ENCODE data around the gene NFASC. TPM values are rescaled to one million over a fixed set of nuclear protein-coding genes. Genes with fewer than 3 reads are reported as not detected.

Gene NFASC
- total and polyA plus RNA-seq, 2 experiments from 2014 or later: 3.9 to 11.7 TPM

DNA sequence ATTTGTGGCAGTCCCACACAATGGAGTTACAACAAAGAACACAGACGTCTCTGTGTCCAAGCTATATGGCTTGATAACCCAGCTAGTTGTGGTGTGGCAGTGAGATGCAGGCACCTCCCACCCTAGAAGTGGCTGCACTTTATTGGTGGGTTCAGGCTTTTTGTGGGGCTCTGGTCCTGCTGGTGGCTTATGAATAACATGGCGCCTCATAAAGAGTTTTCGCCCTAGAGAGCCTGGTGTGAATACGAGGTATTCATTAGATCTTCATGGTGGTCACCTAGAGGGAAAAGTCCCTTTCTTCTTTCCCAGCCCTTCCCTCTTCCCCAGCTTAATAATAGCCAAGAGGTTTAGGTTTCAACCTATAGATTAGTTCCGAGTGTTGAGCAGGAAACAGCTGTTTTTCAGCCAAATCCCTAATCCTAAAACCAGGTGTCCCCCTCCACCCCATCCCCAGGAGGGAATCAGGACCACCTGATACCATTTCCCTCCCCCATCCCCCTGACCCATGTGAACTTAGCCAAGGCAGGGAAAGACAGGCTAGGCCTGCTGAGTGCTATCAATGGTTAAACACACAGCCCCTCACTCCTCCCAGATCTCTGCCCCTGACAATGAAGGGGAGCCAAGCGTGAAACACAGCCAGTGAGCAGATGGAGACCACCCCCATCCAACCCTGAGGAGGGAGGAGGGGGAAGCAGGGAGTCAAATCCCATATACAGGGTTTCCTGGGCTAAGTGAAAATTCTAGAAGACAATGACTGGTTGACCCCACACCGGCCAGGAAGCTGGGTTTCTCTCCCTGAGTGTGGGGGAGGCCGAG, 58.2 kb downstream of the NFASC start (continued):
- TF ChIP-seq, protein P1, sequence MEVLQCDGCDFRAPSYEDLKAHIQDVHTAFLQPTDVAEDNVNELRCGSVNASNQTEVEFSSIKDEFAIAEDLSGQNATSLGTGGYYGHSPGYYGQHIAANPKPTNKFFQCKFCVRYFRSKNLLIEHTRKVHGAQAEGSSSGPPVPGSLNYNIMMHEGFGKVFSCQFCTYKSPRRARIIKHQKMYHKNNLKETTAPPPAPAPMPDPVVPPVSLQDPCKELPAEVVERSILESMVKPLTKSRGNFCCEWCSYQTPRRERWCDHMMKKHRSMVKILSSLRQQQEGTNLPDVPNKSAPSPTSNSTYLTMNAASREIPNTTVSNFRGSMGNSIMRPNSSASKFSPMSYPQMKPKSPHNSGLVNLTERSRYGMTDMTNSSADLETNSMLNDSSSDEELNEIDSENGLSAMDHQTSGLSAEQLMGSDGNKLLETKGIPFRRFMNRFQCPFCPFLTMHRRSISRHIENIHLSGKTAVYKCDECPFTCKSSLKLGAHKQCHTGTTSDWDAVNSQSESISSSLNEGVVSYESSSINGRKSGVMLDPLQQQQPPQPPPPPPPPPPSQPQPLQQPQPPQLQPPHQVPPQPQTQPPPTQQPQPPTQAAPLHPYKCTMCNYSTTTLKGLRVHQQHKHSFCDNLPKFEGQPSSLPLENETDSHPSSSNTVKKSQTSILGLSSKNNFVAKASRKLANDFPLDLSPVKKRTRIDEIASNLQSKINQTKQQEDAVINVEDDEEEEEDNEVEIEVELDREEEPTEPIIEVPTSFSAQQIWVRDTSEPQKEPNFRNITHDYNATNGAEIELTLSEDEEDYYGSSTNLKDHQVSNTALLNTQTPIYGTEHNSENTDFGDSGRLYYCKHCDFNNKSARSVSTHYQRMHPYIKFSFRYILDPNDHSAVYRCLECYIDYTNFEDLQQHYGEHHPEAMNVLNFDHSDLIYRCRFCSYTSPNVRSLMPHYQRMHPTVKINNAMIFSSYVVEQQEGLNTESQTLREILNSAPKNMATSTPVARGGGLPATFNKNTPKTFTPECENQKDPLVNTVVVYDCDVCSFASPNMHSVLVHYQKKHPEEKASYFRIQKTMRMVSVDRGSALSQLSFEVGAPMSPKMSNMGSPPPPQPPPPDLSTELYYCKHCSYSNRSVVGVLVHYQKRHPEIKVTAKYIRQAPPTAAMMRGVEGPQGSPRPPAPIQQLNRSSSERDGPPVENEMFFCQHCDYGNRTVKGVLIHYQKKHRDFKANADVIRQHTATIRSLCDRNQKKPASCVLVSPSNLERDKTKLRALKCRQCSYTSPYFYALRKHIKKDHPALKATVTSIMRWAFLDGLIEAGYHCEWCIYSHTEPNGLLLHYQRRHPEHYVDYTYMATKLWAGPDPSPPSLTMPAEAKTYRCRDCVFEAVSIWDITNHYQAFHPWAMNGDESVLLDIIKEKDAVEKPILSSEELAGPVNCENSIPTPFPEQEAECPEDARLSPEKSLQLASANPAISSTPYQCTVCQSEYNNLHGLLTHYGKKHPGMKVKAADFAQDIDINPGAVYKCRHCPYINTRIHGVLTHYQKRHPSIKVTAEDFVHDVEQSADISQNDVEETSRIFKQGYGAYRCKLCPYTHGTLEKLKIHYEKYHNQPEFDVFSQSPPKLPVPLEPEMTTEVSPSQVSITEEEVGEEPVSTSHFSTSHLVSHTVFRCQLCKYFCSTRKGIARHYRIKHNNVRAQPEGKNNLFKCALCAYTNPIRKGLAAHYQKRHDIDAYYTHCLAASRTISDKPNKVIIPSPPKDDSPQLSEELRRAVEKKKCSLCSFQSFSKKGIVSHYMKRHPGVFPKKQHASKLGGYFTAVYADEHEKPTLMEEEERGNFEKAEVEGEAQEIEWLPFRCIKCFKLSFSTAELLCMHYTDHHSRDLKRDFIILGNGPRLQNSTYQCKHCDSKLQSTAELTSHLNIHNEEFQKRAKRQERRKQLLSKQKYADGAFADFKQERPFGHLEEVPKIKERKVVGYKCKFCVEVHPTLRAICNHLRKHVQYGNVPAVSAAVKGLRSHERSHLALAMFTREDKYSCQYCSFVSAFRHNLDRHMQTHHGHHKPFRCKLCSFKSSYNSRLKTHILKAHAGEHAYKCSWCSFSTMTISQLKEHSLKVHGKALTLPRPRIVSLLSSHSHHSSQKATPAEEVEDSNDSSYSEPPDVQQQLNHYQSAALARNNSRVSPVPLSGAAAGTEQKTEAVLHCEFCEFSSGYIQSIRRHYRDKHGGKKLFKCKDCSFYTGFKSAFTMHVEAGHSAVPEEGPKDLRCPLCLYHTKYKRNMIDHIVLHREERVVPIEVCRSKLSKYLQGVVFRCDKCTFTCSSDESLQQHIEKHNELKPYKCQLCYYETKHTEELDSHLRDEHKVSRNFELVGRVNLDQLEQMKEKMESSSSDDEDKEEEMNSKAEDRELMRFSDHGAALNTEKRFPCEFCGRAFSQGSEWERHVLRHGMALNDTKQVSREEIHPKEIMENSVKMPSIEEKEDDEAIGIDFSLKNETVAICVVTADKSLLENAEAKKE (CRISPR knock-in tag; IDR thresholded peaks at IDR 0.05): no peak
- TF ChIP-seq, protein P2, sequence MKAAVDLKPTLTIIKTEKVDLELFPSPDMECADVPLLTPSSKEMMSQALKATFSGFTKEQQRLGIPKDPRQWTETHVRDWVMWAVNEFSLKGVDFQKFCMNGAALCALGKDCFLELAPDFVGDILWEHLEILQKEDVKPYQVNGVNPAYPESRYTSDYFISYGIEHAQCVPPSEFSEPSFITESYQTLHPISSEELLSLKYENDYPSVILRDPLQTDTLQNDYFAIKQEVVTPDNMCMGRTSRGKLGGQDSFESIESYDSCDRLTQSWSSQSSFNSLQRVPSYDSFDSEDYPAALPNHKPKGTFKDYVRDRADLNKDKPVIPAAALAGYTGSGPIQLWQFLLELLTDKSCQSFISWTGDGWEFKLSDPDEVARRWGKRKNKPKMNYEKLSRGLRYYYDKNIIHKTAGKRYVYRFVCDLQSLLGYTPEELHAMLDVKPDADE (IDR thresholded peaks at IDR 0.05): no peak
- TF ChIP-seq ZNF331 (CRISPR knock-in tag; IDR thresholded peaks at IDR 0.05; ENCODE audit: low read depth) (no peak), STAT1 (IDR thresholded peaks at IDR 0.05; ENCODE audit: unreplicated experiment) (no peak), ZNF114 (CRISPR knock-in tag; IDR thresholded peaks at IDR 0.05) (no peak)
- TF ChIP-seq, protein P3, sequence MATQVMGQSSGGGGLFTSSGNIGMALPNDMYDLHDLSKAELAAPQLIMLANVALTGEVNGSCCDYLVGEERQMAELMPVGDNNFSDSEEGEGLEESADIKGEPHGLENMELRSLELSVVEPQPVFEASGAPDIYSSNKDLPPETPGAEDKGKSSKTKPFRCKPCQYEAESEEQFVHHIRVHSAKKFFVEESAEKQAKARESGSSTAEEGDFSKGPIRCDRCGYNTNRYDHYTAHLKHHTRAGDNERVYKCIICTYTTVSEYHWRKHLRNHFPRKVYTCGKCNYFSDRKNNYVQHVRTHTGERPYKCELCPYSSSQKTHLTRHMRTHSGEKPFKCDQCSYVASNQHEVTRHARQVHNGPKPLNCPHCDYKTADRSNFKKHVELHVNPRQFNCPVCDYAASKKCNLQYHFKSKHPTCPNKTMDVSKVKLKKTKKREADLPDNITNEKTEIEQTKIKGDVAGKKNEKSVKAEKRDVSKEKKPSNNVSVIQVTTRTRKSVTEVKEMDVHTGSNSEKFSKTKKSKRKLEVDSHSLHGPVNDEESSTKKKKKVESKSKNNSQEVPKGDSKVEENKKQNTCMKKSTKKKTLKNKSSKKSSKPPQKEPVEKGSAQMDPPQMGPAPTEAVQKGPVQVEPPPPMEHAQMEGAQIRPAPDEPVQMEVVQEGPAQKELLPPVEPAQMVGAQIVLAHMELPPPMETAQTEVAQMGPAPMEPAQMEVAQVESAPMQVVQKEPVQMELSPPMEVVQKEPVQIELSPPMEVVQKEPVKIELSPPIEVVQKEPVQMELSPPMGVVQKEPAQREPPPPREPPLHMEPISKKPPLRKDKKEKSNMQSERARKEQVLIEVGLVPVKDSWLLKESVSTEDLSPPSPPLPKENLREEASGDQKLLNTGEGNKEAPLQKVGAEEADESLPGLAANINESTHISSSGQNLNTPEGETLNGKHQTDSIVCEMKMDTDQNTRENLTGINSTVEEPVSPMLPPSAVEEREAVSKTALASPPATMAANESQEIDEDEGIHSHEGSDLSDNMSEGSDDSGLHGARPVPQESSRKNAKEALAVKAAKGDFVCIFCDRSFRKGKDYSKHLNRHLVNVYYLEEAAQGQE (IDR thresholded peaks at IDR 0.05; ENCODE audit: unreplicated experiment): no peak
